WTC11 (cell line): ENCODE results near the gene OLFM1. TPM values are rescaled to one million over a fixed set of nuclear protein-coding genes. Genes with fewer than 3 reads are reported as not detected.

Experiments used
- ATAC-seq: fragments of 200-7000 bp; cut with Tn5 transposase; 2 replicates; pipeline ENCODE4 v1.10.0; 2021; ENCODE audit warnings: mild to moderate bottlenecking, moderate library complexity
- Bru-seq: library from RNA; stranded (reverse); fragments of 400-500 nt; gene quantifications from one replicate; lab custom pipeline; 2021; lab: Mats Ljungman, UMichigan
- CTCF ChIA-PET: fragments of 300-600 bp; sonication (Branson Sonifier 250); formaldehyde crosslinking; loops from one replicate; lab custom pipeline; 2021; ENCODE audit warnings: antibody characterized with exemption; lab: Charles Lee
- POLR2A ChIA-PET: fragments of 350-600 bp; sonication (Branson Sonifier 250); formaldehyde crosslinking; loops from one replicate; lab custom pipeline; 2021; ENCODE audit warnings: antibody characterized with exemption; lab: Charles Lee
- DNase-seq: peaks from one replicate; pipeline ENCODE4 v3.0.0; 2021; ENCODE audit warnings: low spot score
- H3K27ac Mint-ChIP-seq: 2 replicates; pipeline ENCODE4 v1.8.0; 2021; ENCODE audit warnings: mixed read lengths
- H3K27me3 Mint-ChIP-seq: 2 replicates; pipeline ENCODE4 v1.8.0; 2021; ENCODE audit warnings: low read depth, mild to moderate bottlenecking, moderate library complexity, mixed read lengths
- H3K36me3 Mint-ChIP-seq: 2 replicates; pipeline ENCODE4 v1.8.0; 2021; ENCODE audit warnings: mixed read lengths
- H3K4me1 Mint-ChIP-seq: 2 replicates; pipeline ENCODE4 v1.8.0; 2022; ENCODE audit warnings: mixed read lengths
- H3K4me3 Mint-ChIP-seq: 2 replicates; pipeline ENCODE4 v1.8.0; 2021; ENCODE audit warnings: mild to moderate bottlenecking, moderate library complexity, mixed read lengths
- H3K9me3 Mint-ChIP-seq: 2 replicates; pipeline ENCODE4 v1.8.0; 2021; ENCODE audit warnings: mixed read lengths
- CREM ChIP-seq: sonication (generic); formaldehyde crosslinking; IDR thresholded peaks from 2 replicates; pipeline ENCODE4 v1.8.1; 2022; ENCODE audit warnings: mild to moderate bottlenecking, missing genetic modification reagents, moderate library complexity
- CTCF ChIP-seq: fragments of 200-600 bp; IDR thresholded peaks from 2 replicates; pipeline ENCODE4 v1.8.0; 2022; ENCODE audit warnings: antibody characterized with exemption
- FOXP1 ChIP-seq: sonication (generic); formaldehyde crosslinking; IDR thresholded peaks from 2 replicates; pipeline ENCODE4 v1.8.0; 2022; ENCODE audit warnings: missing genetic modification reagents, mild to moderate bottlenecking, moderate library complexity, borderline replicate concordance
- GABPB1 ChIP-seq: sonication (generic); formaldehyde crosslinking; IDR thresholded peaks from 2 replicates; pipeline ENCODE4 v1.8.1; 2023; ENCODE audit warnings: mild to moderate bottlenecking, missing genetic modification reagents
- HMGA2 ChIP-seq: fragments of 250-450 bp; sonication (Bioruptor Pico); IDR thresholded peaks from 2 replicates; pipeline ENCODE4 v1.4.0; 2021; ENCODE audit warnings: mild to moderate bottlenecking, moderate library complexity
- RELA ChIP-seq: sonication (generic); formaldehyde crosslinking; IDR thresholded peaks from 2 replicates; pipeline ENCODE4 v1.8.1; 2022; ENCODE audit warnings: missing genetic modification reagents, mild to moderate bottlenecking, borderline replicate concordance
- SP1 ChIP-seq: sonication (generic); formaldehyde crosslinking; conservative IDR thresholded peaks from 2 replicates; pipeline ENCODE4 v1.8.1; 2022; ENCODE audit warnings: missing genetic modification reagents
- TP53 ChIP-seq: sonication (generic); formaldehyde crosslinking; IDR thresholded peaks from 2 replicates; pipeline ENCODE4 v1.8.1; 2023; ENCODE audit warnings: mild to moderate bottlenecking, missing genetic modification reagents
- ZNF121 ChIP-seq: sonication (generic); formaldehyde crosslinking; IDR thresholded peaks from 2 replicates; pipeline ENCODE4 v1.8.0; 2023; ENCODE audit warnings: missing genetic modification reagents
- ZNF263 ChIP-seq: sonication (generic); formaldehyde crosslinking; IDR thresholded peaks from 2 replicates; pipeline ENCODE4 v1.8.1; 2022; ENCODE audit warnings: low read depth, mild to moderate bottlenecking, moderate library complexity, missing genetic modification reagents
- ZNF396 ChIP-seq: fragments of 250-450 bp; sonication (Bioruptor Pico); IDR thresholded peaks from 2 replicates; pipeline ENCODE4 v1.8.0; 2021; ENCODE audit warnings: mild to moderate bottlenecking, moderate library complexity, borderline replicate concordance
- long read RNA-seq, 3 experiments: library from RNA in 1 of 3; library from capped mRNA in 1 of 3; library from polyadenylated mRNA in 1 of 3; unstranded in 2 of 3; stranded (forward) in 1 of 3; transcript quantifications; one replicate each; pipeline ENCODE4 v2.0.0, GENCODE V29; 2021
- total RNA-seq: library from RNA; stranded (reverse); gene quantifications from 3 replicates; pipeline ENCODE4 v1.2.3, GENCODE V29; 2021
- TF ChIP-seq, protein P1 (sequence below): fragments of 250-450 bp; sonication (Bioruptor Pico); conservative IDR thresholded peaks from 2 replicates; pipeline ENCODE4 v1.9.0; 2021; ENCODE audit warnings: mild to moderate bottlenecking
- TF ChIP-seq, protein P2 (sequence below): sonication (generic); formaldehyde crosslinking; IDR thresholded peaks from 2 replicates; pipeline ENCODE4 v1.8.1; 2023; ENCODE audit warnings: mild to moderate bottlenecking, missing genetic modification reagents, borderline replicate concordance
- TF ChIP-seq, protein P3 (sequence below): sonication (generic); formaldehyde crosslinking; IDR thresholded peaks from 2 replicates; pipeline ENCODE4 v1.8.1; 2022; ENCODE audit warnings: mild to moderate bottlenecking, missing genetic modification reagents, moderate library complexity, borderline replicate concordance
- TF ChIP-seq, protein P4 (sequence below): sonication (generic); formaldehyde crosslinking; IDR thresholded peaks from 2 replicates; pipeline ENCODE4 v1.8.0; 2022; ENCODE audit warnings: mild to moderate bottlenecking, missing genetic modification reagents
- TF ChIP-seq, protein P5 (sequence below): sonication (generic); formaldehyde crosslinking; IDR thresholded peaks from 2 replicates; pipeline ENCODE4 v1.8.0; 2023; ENCODE audit warnings: missing genetic modification reagents, mild to moderate bottlenecking, borderline replicate concordance

OLFM1 gene
- total RNA-seq: 31.8 to 37.6 TPM (median 31.9 TPM) in 3 replicates
- percentile 45 among the genes with signal in this experiment for Bru-seq, nascent RNA
- long read RNA-seq, experiment 1, transcript OLFM1-208 (4 exons, 1,057 nt): minor isoform, 5 of 156 reads
- long read RNA-seq, experiment 1, transcript OLFM1-202 (4 exons, 1,014 nt): minor isoform, 11 of 156 reads
- long read RNA-seq, experiment 1, transcript OLFM1-204 (6 exons, 2,444 nt): major isoform, 83 of 156 reads
- long read RNA-seq, experiment 1, transcript OLFM1-201 (6 exons, 2,591 nt): minor isoform, 38 of 156 reads
- long read RNA-seq, experiment 1, partial matches to known transcripts: 12 of 156 reads
- long read RNA-seq, experiment 1, other reads (novel, unspliced or antisense): 6 of 156 reads
- long read RNA-seq, experiment 2, transcript OLFM1-208 (4 exons, 1,057 nt): minor isoform, 5 of 29 reads
- long read RNA-seq, experiment 2, transcript OLFM1-201 (6 exons, 2,591 nt): minor isoform, 6 of 29 reads
- long read RNA-seq, experiment 2, transcript OLFM1-204 (6 exons, 2,444 nt): major isoform, 7 of 29 reads
- long read RNA-seq, experiment 2, partial matches to known transcripts: 6 of 29 reads
- long read RNA-seq, experiment 2, other reads (novel, unspliced or antisense): 1 of 29 reads
- long read RNA-seq, experiment 3, partial matches to known transcripts: 1 of 3 reads
- long read RNA-seq, experiment 3, other reads (novel, unspliced or antisense): 1 of 3 reads

GRCh38 chr9:135087489-135087792 lies at the start of gene OLFM1:
TSS of gene OLFM1 (plus strand) at chr9:135087668. CDS start at chr9:135087990, 322 bp downstream.
- POLR2A ChIA-PET: no interaction called here
- peaks cover 12% of the 10 kb centered on the region for H3K36me3 Mint-ChIP-seq
- peaks cover 4% of the 10 kb centered on the region; the same call in 1 of the 2 replicates for H3K9me3 Mint-ChIP-seq
- peaks cover 25% of the 10 kb centered on the region for H3K27me3 Mint-ChIP-seq
- DNase-seq: peak; percentile 86
- peak within 1 kb of the TSS; percentile 73 for H3K4me3 Mint-ChIP-seq
- TF ChIP-seq ZNF396 (CRISPR knock-in tag) (no peak), CTCF (peak; percentile 33; the same call in 1 of the 2 replicates), SP1 (peak; percentile 57)
- TF ChIP-seq, all 79 proteins: peak for 2
- H3K27ac Mint-ChIP-seq: no peak within 1 kb of the TSS
- CTCF ChIA-PET: interaction anchor here (0.6 to 4.4 kb wide), 15 partner anchors 16 to 354 kb away, joined by 3 to 46 read pairs (median 5); no protein-coding TSS in a partner anchor
- peaks cover 24% of the 10 kb centered on the region for H3K4me1 Mint-ChIP-seq
- peak; percentile 59 for ATAC-seq

GRCh38 chr9:135038331-135038730 lies 49.1 kb upstream of the OLFM1 start:
- no peak overlapping the region for H3K4me3 Mint-ChIP-seq
- TF ChIP-seq HMGA2 (CRISPR knock-in tag): no peak
- TF ChIP-seq ZNF121: no peak
- no peak for TF ChIP-seq FOXP1
- TF ChIP-seq TP53 (CRISPR knock-in tag): no peak
- TF ChIP-seq, protein P1, sequence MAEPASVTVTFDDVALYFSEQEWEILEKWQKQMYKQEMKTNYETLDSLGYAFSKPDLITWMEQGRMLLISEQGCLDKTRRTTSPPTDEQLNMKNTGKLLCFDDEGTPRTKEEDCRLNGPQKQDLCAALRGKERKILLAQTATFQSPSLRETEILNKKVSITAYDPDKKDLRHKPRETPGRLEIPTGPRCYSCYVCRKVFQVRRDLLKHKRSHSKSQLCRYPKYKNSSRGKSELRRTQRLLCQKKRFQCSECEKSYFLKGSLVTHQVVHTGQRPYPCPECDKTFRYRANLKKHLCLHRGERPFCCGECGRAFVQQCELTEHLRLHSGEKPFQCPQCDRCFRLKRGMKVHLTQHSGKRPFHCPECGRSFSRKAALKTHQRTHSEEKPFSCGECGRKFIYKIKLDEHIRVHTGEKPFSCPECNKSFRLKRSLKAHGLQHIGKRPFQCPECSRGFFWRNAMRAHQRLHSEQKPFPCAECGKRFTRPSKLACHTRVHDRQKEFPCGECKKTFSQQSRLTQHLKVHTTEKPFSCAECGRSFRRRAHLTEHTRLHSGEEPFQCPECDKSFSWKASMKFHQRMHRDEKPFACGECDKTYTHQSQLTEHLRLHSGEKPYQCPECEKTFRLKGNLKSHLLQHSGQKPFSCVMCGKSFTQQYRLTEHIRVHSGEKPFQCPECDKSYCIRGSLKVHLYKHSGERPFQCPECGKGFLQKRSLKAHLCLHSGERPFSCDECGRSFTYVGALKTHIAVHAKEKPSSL: no peak
- TF ChIP-seq, protein P2, sequence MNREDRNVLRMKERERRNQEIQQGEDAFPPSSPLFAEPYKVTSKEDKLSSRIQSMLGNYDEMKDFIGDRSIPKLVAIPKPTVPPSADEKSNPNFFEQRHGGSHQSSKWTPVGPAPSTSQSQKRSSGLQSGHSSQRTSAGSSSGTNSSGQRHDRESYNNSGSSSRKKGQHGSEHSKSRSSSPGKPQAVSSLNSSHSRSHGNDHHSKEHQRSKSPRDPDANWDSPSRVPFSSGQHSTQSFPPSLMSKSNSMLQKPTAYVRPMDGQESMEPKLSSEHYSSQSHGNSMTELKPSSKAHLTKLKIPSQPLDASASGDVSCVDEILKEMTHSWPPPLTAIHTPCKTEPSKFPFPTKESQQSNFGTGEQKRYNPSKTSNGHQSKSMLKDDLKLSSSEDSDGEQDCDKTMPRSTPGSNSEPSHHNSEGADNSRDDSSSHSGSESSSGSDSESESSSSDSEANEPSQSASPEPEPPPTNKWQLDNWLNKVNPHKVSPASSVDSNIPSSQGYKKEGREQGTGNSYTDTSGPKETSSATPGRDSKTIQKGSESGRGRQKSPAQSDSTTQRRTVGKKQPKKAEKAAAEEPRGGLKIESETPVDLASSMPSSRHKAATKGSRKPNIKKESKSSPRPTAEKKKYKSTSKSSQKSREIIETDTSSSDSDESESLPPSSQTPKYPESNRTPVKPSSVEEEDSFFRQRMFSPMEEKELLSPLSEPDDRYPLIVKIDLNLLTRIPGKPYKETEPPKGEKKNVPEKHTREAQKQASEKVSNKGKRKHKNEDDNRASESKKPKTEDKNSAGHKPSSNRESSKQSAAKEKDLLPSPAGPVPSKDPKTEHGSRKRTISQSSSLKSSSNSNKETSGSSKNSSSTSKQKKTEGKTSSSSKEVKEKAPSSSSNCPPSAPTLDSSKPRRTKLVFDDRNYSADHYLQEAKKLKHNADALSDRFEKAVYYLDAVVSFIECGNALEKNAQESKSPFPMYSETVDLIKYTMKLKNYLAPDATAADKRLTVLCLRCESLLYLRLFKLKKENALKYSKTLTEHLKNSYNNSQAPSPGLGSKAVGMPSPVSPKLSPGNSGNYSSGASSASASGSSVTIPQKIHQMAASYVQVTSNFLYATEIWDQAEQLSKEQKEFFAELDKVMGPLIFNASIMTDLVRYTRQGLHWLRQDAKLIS (CRISPR knock-in tag): no peak
- no peak for TF ChIP-seq GABPB1 (CRISPR knock-in tag)
- TF ChIP-seq, protein P3, sequence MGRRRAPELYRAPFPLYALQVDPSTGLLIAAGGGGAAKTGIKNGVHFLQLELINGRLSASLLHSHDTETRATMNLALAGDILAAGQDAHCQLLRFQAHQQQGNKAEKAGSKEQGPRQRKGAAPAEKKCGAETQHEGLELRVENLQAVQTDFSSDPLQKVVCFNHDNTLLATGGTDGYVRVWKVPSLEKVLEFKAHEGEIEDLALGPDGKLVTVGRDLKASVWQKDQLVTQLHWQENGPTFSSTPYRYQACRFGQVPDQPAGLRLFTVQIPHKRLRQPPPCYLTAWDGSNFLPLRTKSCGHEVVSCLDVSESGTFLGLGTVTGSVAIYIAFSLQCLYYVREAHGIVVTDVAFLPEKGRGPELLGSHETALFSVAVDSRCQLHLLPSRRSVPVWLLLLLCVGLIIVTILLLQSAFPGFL: no peak
- TF ChIP-seq, protein P4, sequence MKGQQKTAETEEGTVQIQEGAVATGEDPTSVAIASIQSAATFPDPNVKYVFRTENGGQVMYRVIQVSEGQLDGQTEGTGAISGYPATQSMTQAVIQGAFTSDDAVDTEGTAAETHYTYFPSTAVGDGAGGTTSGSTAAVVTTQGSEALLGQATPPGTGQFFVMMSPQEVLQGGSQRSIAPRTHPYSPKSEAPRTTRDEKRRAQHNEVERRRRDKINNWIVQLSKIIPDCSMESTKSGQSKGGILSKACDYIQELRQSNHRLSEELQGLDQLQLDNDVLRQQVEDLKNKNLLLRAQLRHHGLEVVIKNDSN: no peak
- no peak for TF ChIP-seq ZNF263
- no peak for TF ChIP-seq RELA
- TF ChIP-seq, protein P5, sequence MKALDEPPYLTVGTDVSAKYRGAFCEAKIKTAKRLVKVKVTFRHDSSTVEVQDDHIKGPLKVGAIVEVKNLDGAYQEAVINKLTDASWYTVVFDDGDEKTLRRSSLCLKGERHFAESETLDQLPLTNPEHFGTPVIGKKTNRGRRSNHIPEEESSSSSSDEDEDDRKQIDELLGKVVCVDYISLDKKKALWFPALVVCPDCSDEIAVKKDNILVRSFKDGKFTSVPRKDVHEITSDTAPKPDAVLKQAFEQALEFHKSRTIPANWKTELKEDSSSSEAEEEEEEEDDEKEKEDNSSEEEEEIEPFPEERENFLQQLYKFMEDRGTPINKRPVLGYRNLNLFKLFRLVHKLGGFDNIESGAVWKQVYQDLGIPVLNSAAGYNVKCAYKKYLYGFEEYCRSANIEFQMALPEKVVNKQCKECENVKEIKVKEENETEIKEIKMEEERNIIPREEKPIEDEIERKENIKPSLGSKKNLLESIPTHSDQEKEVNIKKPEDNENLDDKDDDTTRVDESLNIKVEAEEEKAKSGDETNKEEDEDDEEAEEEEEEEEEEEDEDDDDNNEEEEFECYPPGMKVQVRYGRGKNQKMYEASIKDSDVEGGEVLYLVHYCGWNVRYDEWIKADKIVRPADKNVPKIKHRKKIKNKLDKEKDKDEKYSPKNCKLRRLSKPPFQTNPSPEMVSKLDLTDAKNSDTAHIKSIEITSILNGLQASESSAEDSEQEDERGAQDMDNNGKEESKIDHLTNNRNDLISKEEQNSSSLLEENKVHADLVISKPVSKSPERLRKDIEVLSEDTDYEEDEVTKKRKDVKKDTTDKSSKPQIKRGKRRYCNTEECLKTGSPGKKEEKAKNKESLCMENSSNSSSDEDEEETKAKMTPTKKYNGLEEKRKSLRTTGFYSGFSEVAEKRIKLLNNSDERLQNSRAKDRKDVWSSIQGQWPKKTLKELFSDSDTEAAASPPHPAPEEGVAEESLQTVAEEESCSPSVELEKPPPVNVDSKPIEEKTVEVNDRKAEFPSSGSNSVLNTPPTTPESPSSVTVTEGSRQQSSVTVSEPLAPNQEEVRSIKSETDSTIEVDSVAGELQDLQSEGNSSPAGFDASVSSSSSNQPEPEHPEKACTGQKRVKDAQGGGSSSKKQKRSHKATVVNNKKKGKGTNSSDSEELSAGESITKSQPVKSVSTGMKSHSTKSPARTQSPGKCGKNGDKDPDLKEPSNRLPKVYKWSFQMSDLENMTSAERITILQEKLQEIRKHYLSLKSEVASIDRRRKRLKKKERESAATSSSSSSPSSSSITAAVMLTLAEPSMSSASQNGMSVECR (CRISPR knock-in tag): no peak
- no peak for TF ChIP-seq CREM (CRISPR knock-in tag)
- TF ChIP-seq, all 79 proteins: peak for 0
- Mint-ChIP-seq H3K9me3 (no peaks in the 10 kb centered on the region), H3K4me1 (no peaks in the 10 kb centered on the region; the same call in 1 of the 2 replicates), H3K36me3 (no peaks in the 10 kb centered on the region), H3K27me3 (no peaks in the 10 kb centered on the region), H3K27ac (peak overlapping the region; percentile 61; the same call in 1 of the 2 replicates)
- DNase-seq: no peak
- POLR2A ChIA-PET: no interaction called here
- CTCF ChIA-PET: no interaction called here
- no peak for ATAC-seq
